Transverse colon (tissue), 4 donors: ENCODE results near the gene RPS6KA2. TPM values are rescaled to one million over a fixed set of nuclear protein-coding genes. Genes with fewer than 3 reads are reported as not detected.
"Not testable (repeated sequence)": the region's sequence is repeated elsewhere in the genome, so short reads cannot be mapped to it uniquely, and the experiment has no call there.

Source experiments
- DNase-seq: peaks from one replicate; pipeline ENCODE4 v3.0.0-alpha.2; 2019
- H3K27ac ChIP-seq, 4 donors: fragments of 200-600 bp; sonication (generic); 2 replicates each; pipeline ENCODE4 v1.5.1; 2016 to 2018; ENCODE audit warnings: inconsistent platforms in 4 of 4
- H3K27me3 ChIP-seq: fragments of 200-600 bp; sonication (generic); 2 replicates; pipeline ENCODE4 v1.5.1; 2017; ENCODE audit warnings: inconsistent platforms
- H3K36me3 ChIP-seq, 4 donors: fragments of 200-600 bp; sonication (generic); 2 replicates each; pipeline ENCODE4 v1.5.1; 2017 to 2019; ENCODE audit warnings: inconsistent platforms in 4 of 4
- H3K4me1 ChIP-seq, 4 donors: fragments of 200-600 bp; sonication (generic); 2 replicates each; pipeline ENCODE4 v1.5.1; 2017 to 2020; ENCODE audit warnings: inconsistent platforms in 4 of 4
- H3K4me3 ChIP-seq, 4 donors: fragments of 200-600 bp; sonication (generic); 1 replicate in 1 of 4; 2 replicates in 3 of 4; pipeline versions ENCODE4 v1.5.1 to v1.6.1; 2017 to 2019; ENCODE audit warnings: inconsistent platforms in 4 of 4
- H3K9me3 ChIP-seq, 2 donors: fragments of 200-600 bp; sonication (generic); 2 replicates each; pipeline ENCODE4 v1.5.1; 2017 to 2019; ENCODE audit warnings: inconsistent platforms in 2 of 2
- EP300 ChIP-seq: sonication (generic); formaldehyde crosslinking; IDR thresholded peaks from one replicate; pipeline ENCODE4 v1.6.1; 2017; ENCODE audit warnings: antibody characterized with exemption, low read depth
- POLR2A ChIP-seq: fragments of 450-650 bp; IDR thresholded peaks from one replicate; pipeline ENCODE4 v1.6.1; 2016; ENCODE audit warnings: antibody characterized with exemption, mild to moderate bottlenecking, moderate library complexity
- POLR2AphosphoS5 ChIP-seq, 3 donors: sonication (generic); formaldehyde crosslinking; IDR thresholded peaks; one replicate each; pipeline ENCODE4 v1.6.1; 2016; ENCODE audit warnings: antibody characterized with exemption in 3 of 3
- WGBS, 2 donors: methylation state at CpG; one replicate each; pipeline ENCODE4 v1.1.5; 2018; ENCODE audit warnings: low coverage in 1 of 2; 5-methylcytosine and 5-hydroxymethylcytosine counted together
- in situ Hi-C, 4 donors: fragments of 200-750 bp; cut with MboI; loops; one replicate each; pipeline versions ENCODE4 v1.15.0 to v1.15.1; 2017; ENCODE audit warnings: low sequenced_read_pairs in 3 of 4, low pct_ligation_motif_present in 1 of 4, low pct_unique_long_range_greater_than_20kb in 1 of 4
- intact Hi-C: fragments of 100-400 bp; cut with DNase I; formaldehyde crosslinking; loops from one replicate; pipeline ENCODE4 v1.15.1; 2023; ENCODE audit warnings: low total_unique reads
- total RNA-seq, 4 donors: library from RNA; depleted of rRNA; stranded (reverse); fragments of >200 nt; gene quantifications; one replicate each; pipeline ENCODE4 v1.1.0, GENCODE V29; 2016
- TF ChIP-seq, protein P1 (sequence below), 5 experiments: fragments of 200-600 bp in 3 of 5; fragments of 450-650 bp in 2 of 5; sonication (generic) in 3 of 5; IDR thresholded peaks; 1 replicate in 2 of 5; 2 replicates in 3 of 5; pipeline ENCODE4 v1.5.1; 2016 to 2017; ENCODE audit warnings: antibody characterized with exemption in 5 of 5, inconsistent platforms in 3 of 5, mild to moderate bottlenecking in 2 of 5, moderate library complexity in 1 of 5

The RPS6KA2 gene
- total RNA-seq, 4 donors from 2014 or later: 9.6 to 41.1 (median 15.4) TPM

DNA sequence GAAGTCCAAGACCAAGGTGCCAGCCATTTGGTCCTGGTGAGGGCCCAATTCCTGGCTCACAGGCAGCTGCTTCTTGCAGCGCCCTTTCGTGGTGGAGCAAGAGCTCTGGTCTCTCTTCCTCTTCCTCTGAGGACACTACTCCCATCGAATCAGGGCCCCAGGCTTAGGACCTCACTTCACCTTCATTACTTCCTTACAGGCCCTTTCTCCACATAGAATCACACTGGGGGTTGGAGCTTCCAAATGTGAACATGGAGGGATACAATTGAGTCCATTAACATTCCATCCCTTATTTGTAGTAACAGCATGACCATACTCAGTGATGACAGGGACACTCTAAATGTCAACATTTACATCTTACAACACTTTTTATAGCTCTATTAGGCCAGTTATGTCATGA, 42.9 kb downstream of the RPS6KA2 start:
- TF ChIP-seq POLR2AphosphoS5 (IDR thresholded peaks at IDR 0.05) (no peak), EP300 (no peak), POLR2A (no peak)
- TF ChIP-seq, protein P1, sequence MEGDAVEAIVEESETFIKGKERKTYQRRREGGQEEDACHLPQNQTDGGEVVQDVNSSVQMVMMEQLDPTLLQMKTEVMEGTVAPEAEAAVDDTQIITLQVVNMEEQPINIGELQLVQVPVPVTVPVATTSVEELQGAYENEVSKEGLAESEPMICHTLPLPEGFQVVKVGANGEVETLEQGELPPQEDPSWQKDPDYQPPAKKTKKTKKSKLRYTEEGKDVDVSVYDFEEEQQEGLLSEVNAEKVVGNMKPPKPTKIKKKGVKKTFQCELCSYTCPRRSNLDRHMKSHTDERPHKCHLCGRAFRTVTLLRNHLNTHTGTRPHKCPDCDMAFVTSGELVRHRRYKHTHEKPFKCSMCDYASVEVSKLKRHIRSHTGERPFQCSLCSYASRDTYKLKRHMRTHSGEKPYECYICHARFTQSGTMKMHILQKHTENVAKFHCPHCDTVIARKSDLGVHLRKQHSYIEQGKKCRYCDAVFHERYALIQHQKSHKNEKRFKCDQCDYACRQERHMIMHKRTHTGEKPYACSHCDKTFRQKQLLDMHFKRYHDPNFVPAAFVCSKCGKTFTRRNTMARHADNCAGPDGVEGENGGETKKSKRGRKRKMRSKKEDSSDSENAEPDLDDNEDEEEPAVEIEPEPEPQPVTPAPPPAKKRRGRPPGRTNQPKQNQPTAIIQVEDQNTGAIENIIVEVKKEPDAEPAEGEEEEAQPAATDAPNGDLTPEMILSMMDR (IDR thresholded peaks at IDR 0.05): no peak
- Histone ChIP-seq H3K27me3 (no peaks in the 10 kb centered on the region), H3K4me3 (no peak overlapping the region), H3K27ac (no peak overlapping the region), H3K36me3 (no peaks in the 10 kb centered on the region), H3K9me3 (no peaks in the 10 kb centered on the region), H3K4me1 (peaks cover 0 to 16% (median 1%) of the 10 kb centered on the region in 4 donors)
- in situ Hi-C loops (no loop called here), intact Hi-C loops (no loop called here)
- no peak for DNase-seq
- 33 to 85% methylated on average over 1 to 3 of the region's 3 CpGs for WGBS, 2 donors

DNA sequence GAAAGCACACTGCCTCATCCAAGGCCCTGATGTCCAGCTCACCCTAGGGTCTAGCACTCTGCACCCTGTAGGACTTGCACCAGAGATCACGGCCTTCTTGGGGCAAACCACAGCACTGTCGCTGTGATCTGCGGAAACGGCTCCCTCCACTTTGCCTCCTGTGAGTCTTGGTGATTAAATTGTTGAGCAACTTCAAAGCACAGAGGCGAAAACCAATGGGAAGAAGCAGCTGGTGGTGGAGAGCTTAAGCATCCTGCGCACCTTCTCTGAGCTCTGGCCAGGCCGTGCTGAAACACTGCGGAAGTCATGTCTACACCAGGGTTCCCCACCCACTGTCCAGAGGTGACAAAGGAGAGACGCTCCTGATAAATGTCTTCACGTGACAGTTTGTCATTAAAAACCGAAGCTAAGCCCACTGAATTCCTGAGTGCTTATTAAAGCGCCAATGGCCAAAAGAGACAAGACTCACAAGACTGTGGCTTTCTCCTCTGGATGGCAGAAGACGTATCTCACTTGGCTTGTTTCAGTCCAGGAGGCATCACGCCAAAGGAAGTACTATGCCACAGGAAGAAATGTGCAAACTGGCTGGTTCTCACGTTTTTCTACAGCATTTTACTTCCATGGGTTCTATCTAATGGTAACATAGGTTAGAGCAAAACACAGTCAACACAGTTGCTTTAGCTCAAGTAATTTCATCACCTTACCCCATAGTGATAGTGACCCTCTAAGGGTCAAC, 43.7 kb downstream of the RPS6KA2 start:
- WGBS, 2 donors: 85 to 89% methylated on average over 11 to 15 of the region's 15 CpGs
- intact Hi-C loops (no loop called here), in situ Hi-C loops (no loop called here)
- no peak overlapping the region for H3K4me3 ChIP-seq
- TF ChIP-seq EP300: no peak
- TF ChIP-seq POLR2A: no peak
- TF ChIP-seq POLR2AphosphoS5 (IDR thresholded peaks at IDR 0.05): no peak
- TF ChIP-seq, protein P1 (IDR thresholded peaks at IDR 0.05): no peak
- no peaks in the 10 kb centered on the region for H3K36me3 ChIP-seq
- no peaks in the 10 kb centered on the region for H3K27me3 ChIP-seq
- no peak overlapping the region for H3K27ac ChIP-seq
- no peaks in the 10 kb centered on the region for H3K9me3 ChIP-seq
- H3K4me1 ChIP-seq: peaks cover 0 to 8% (median under 1%) of the 10 kb centered on the region in 4 donors
- DNase-seq: no peak

DNA sequence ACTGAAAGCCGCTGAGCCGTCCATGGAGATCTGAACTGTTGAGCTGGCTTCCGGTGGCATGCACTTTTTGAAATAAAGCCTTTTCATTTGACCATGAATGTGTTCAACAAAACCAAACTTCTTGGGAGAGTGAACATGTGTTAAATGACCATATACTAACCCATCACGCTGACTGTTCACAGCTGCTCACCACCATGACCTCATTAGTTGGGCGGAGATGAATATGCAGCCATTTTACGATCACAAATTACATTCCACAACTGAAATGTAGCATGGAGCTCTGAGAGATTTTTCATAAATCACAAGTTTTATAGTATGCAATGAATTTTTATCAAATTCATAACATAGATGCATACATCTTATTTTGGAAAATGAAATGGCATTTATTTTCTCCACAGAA, 44.8 kb downstream of the RPS6KA2 start:
- Histone ChIP-seq H3K4me3 (no peak overlapping the region), H3K4me1 (peaks cover 0 to 4% (median under 1%) of the 10 kb centered on the region in 4 donors), H3K27me3 (no peaks in the 10 kb centered on the region), H3K27ac (no peak overlapping the region), H3K36me3 (no peaks in the 10 kb centered on the region), H3K9me3 (no peaks in the 10 kb centered on the region)
- 71 to 77% methylated on average over 3 to 6 of the region's 6 CpGs for WGBS, 2 donors
- in situ Hi-C loops (no loop called here), intact Hi-C loops (no loop called here)
- TF ChIP-seq, protein P1 (IDR thresholded peaks at IDR 0.05): no peak
- TF ChIP-seq EP300: no peak
- TF ChIP-seq POLR2A: no peak
- TF ChIP-seq POLR2AphosphoS5 (IDR thresholded peaks at IDR 0.05): no peak
- no peak for DNase-seq

DNA sequence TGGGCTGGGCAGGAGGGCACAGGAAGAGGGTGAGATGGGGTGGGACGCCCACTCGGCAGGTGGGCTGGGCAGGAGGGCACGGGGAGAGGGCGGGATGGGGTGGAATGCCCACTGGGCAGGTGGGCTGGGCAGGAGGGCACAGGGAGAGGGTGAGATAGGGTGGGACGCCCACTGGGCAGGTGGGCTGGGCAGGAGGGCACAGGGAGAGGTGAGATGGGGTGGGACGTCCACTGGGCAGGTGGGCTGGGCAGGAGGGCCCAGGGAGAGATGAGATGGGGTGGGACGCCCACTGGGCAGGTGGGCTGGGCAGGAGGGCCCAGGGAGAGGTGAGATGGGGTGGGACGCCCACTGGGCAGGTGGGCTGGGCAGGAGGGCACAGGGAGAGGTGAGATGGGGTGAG, 45.2 kb downstream of the RPS6KA2 start:
- H3K36me3 ChIP-seq, H3K27ac ChIP-seq, H3K27me3 ChIP-seq, H3K9me3 ChIP-seq, H3K4me3 ChIP-seq, H3K4me1 ChIP-seq, DNase-seq, in situ Hi-C loops, intact Hi-C loops: not testable (repeated sequence)
- WGBS, 2 donors: 83 to 93% methylated on average over 2 to 8 of the region's 8 CpGs
